ENCODE data around the gene DHX30.

DHX30 gene

GRCh38 chr3:47891613-47892005 lies 88.7 kb downstream of the DHX30 start:
- H3K4me3 ChIP-seq (replicated peaks; ENCODE audit: low read depth, low read length), result no peak overlapping the region
- no peak for DNase-seq (ENCODE audit: extremely low read depth, low read depth)
- TF ChIP-seq CTCF (IDR thresholded peaks at IDR 0.05; ENCODE audit: low read depth, low read length, missing control alignments), result no peak

- no peak for TF ChIP-seq CTCF (IDR thresholded peaks at IDR 0.05; ENCODE audit: low read depth, low read length, missing control alignments)
- no peak for DNase-seq (ENCODE audit: extremely low read depth, low read depth)
- no peak overlapping the region for H3K4me3 ChIP-seq (replicated peaks; ENCODE audit: low read depth, low read length)
Measured at GRCh38 chr3:47892286-47893040, 89.5 kb downstream of the DHX30 start.

- no peak overlapping the region for H3K4me3 ChIP-seq (replicated peaks; ENCODE audit: low read depth, low read length)
- no peak for DNase-seq (ENCODE audit: extremely low read depth, low read depth)
- TF ChIP-seq CTCF (IDR thresholded peaks at IDR 0.05; ENCODE audit: low read depth, low read length, missing control alignments), result no peak
Measured at GRCh38 chr3:47895241-47895640, 92.3 kb downstream of the DHX30 start.

GRCh38 chr3:47896736-47897135 lies 93.8 kb downstream of the DHX30 start:
- TF ChIP-seq CTCF (IDR thresholded peaks at IDR 0.05; ENCODE audit: low read depth, low read length, missing control alignments), result no peak
- H3K4me3 ChIP-seq (replicated peaks; ENCODE audit: low read depth, low read length), result no peak overlapping the region
- no peak for DNase-seq (ENCODE audit: extremely low read depth, low read depth)

- DNase-seq (ENCODE audit: extremely low read depth, low read depth), result no peak
Measured at GRCh38 chr3:47897954-47898353, 95.0 kb downstream of the DHX30 start.

GRCh38 chr3:47899495-47900108 lies 96.7 kb downstream of the DHX30 start:
- DNase-seq (ENCODE audit: extremely low read depth, low read depth), result no peak
- TF ChIP-seq CTCF (IDR thresholded peaks at IDR 0.05; ENCODE audit: low read depth, low read length, missing control alignments), result no peak
- no peak overlapping the region for H3K4me3 ChIP-seq (replicated peaks; ENCODE audit: low read depth, low read length)

More at GRCh38 chr3:47897954-47898353, 95.0 kb downstream of the DHX30 start:
- H3K4me3 ChIP-seq (replicated peaks; ENCODE audit: low read depth, low read length), result no peak overlapping the region
- no peak for TF ChIP-seq CTCF (IDR thresholded peaks at IDR 0.05; ENCODE audit: low read depth, low read length, missing control alignments)
